ENCODE measurements around the gene WDR75.
A peak's percentile ranks its signal among the peaks of the same experiment; 100 is the strongest.

The WDR75 gene

DNA sequence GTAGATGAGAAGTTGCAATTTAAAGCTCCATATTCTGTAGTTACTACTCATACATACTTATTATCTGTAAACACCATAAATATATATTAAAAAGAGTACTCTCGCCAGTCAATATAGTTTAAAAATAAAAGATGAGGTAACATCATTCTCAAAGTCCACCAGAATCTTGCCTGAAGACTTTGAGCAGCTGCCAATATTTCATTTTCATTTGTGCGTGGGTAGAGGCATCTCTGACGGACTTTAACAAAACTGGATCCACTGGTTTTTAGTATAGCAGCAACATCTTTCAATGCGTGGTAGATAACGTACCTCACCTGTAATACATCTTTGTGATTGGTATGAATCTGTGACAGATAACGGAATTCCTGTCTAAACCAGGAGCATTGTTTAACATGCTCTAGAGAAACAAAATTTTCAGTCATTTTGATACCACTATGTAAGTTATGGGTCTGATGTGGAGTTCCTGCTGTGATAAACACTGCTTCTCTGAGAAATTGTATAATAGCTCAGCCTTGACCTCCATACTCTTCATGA is 45.0 kb downstream of the WDR75 start:
- no peak overlapping the region for H3K4me3 ChIP-seq (ENCODE audit: low read depth, low read length)
- DNase-seq (ENCODE audit: low read depth) = no peak

DNA sequence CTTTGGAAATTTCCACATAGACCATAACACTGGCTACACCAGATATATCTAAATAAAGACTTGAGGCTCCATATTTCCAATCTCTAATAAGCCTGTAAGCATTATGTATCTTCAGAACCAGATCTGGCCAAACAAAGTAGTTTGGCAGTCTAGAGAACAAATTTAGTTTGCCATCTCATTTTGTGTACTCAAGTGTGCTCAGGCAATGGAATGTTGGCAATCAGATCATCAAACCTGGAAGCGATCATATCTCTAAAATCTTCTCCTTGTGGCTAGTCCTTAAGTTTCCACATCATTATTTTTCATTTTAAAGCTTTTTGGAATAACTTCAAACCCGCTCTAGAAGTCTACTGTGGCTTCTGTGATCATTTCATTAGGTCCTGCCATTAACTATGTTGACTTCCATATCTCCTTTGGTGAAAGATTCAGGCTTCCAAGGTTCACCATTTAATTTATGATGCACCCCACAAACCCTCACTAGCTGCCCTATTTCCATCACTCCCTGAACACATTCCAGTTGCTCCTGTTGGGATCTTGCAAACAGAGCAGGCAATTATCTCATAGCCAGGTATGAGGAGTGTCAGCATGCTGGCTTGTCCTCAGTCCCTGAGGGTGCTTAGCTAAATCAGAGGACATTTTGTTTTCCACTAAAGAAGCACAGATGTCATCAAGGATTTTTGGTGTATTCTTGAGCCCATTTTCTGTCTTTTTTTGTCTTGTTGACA is 46.2 kb downstream of the WDR75 start:
- H3K4me3 ChIP-seq (ENCODE audit: low read depth, low read length) = no peak overlapping the region
- DNase-seq (ENCODE audit: low read depth) = no peak

- DNase-seq (ENCODE audit: low read depth) = no peak
Observed at GRCh38 chr2:189488008-189488310, 46.7 kb downstream of the WDR75 start.

DNA sequence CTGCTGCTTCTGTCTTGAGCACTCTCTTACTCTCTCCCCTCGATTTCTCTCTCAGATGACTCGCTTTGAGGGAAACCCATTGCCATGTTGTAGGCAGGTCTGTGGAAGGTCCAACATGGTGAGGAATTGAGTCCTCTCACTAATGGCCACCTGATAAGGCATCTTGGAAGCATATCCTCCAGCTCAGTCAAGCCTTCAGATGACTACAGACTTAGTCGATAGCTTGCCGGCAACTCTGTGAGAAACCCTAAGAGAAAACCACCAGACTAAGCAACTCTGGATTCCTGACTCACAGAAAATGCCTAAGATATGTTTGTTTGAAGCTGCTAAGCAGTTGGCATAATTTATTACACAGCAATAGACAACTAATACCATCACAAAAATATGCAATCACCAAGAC is 51.2 kb downstream of the WDR75 start:
- DNase-seq (ENCODE audit: low read depth) = no peak
- no peak overlapping the region for H3K4me3 ChIP-seq (ENCODE audit: low read depth, low read length)

More at GRCh38 chr2:189488008-189488310, 46.7 kb downstream of the WDR75 start:
- no peak overlapping the region for H3K4me3 ChIP-seq (ENCODE audit: low read depth, low read length)

GRCh38 chr2:189498205-189498604 is 56.9 kb downstream of the WDR75 start:
- no peak overlapping the region for H3K4me3 ChIP-seq (ENCODE audit: low read depth, low read length)
- DNase-seq (ENCODE audit: low read depth) = no peak

GRCh38 chr2:189499137-189499536 is 57.9 kb downstream of the WDR75 start:
- H3K4me3 ChIP-seq (ENCODE audit: low read depth, low read length) = no peak overlapping the region
- no peak for DNase-seq (ENCODE audit: low read depth)

DNA sequence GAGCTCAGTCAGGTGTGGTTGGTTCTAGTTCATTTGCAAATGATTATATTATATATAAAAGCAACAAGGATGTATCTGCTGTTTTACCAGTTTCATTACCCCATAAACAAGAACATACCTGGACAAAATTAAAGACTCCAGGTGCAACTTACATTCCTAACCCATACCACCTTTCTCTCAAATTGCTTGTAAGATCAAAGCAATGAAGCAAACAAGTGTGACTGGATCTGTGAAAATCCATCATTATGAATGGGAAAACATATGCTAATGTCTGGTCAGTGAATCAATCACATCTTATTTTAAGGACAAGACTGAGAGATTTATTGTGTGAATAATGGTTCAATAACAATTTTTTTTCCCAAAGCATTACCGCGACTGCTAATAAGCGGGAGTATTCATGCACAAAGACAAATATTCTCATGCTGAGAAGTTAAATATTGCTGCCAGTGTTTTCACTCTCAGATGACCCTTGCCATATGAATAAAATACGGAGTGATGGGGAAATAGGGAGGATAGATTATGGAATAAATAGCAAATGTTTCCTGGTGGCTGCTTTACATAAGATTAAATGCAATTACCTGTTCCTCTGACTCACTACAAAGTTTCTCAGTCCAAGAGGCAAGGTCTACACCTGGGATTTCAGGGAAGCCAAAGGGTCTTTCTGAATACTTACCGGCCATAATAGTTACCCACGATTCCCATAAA is 59.3 kb downstream of the WDR75 start:
- H3K4me3 ChIP-seq (ENCODE audit: low read depth, low read length) = no peak overlapping the region
- DNase-seq (ENCODE audit: low read depth) = no peak

GRCh38 chr2:189501487-189501886 is 60.2 kb downstream of the WDR75 start:
- no peak for DNase-seq (ENCODE audit: low read depth)

GRCh38 chr2:189502714-189503113 is 61.4 kb downstream of the WDR75 start:
- no peak overlapping the region for H3K4me3 ChIP-seq (ENCODE audit: low read depth, low read length)
- DNase-seq (ENCODE audit: low read depth) = no peak

More at GRCh38 chr2:189501487-189501886, 60.2 kb downstream of the WDR75 start:
- H3K4me3 ChIP-seq (ENCODE audit: low read depth, low read length) = no peak overlapping the region

DNA sequence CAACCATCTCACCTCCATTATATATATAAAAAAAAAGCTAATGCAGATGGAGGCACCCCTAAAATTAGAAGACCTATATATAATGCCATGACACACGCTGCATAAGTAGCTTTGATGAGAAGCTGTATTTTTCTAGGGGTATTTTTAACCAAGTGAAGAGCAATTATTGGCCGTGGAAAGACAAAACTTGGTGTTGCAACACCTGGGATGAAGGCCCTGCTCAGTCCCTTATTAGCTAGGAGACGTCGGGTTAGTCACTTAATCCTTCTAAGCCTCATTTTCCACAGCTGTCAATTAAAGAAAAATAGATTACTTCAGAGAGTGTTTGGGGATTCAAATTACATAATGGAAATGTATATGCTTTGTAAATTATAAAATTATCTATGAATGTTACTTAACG is 63.0 kb downstream of the WDR75 start:
- DNase-seq (ENCODE audit: low read depth) = no peak
- H3K4me3 ChIP-seq (ENCODE audit: low read depth, low read length) = no peak overlapping the region

DNA sequence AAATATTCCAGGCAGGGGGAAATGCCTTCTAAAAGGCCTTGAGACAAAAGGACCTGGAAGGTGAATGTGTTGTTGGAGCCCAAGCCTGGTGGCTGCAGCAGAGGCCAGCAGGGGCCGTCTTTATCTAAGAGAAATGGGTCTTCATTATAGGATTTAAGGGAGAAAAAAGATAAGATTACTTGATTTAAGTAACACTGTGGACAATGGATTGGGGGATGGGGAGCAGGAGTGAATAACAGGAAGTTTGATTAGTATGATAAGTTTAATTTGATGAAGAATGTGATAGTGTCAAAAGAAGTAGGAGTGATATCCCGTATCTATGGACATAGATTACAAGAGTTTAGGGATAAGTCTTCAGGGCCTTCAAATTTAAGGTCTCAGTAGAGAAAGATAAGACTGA is 64.2 kb downstream of the WDR75 start:
- H3K4me3 ChIP-seq (ENCODE audit: low read depth, low read length) = no peak overlapping the region
- DNase-seq (ENCODE audit: low read depth) = no peak

DNA sequence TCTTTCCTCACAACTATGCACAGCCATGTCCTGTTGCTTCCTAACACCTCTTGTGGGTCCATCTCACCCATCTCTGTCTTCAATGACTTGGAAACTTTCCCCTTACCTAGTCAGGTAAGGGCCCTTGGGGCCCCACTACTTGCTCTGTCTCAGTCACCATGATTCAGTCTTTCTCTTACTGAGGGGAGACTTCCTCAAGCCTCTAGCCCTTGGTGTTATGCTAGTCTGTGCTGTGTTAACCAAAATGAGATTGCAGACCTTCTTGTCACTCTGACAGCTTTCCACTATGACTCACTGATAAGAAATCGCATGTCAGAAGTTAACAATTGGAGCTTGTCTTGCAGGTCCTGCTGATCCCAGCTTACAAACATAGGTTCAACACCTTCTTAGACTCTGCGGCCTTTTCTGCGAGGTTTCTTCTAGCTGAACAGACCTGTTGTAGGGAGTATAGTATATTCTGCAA is 65.3 kb downstream of the WDR75 start:
- no peak for DNase-seq (ENCODE audit: low read depth)

GRCh38 chr2:189511210-189511959 is 70.1 kb downstream of the WDR75 start:
- no peak overlapping the region for H3K4me3 ChIP-seq (ENCODE audit: low read depth, low read length)
- no peak for DNase-seq (ENCODE audit: low read depth)

More for the DNA sequence above, 65.3 kb downstream of the WDR75 start:
- no peak overlapping the region for H3K4me3 ChIP-seq (ENCODE audit: low read depth, low read length)

GRCh38 chr2:189511960-189512319 is 70.7 kb downstream of the WDR75 start:
- H3K4me3 ChIP-seq (ENCODE audit: low read depth, low read length) = no peak overlapping the region
- no peak for DNase-seq (ENCODE audit: low read depth)

- no peak overlapping the region for H3K4me3 ChIP-seq (ENCODE audit: low read depth, low read length)
- no peak for DNase-seq (ENCODE audit: low read depth)
Observed at GRCh38 chr2:189512879-189513278, 71.6 kb downstream of the WDR75 start.

DNA sequence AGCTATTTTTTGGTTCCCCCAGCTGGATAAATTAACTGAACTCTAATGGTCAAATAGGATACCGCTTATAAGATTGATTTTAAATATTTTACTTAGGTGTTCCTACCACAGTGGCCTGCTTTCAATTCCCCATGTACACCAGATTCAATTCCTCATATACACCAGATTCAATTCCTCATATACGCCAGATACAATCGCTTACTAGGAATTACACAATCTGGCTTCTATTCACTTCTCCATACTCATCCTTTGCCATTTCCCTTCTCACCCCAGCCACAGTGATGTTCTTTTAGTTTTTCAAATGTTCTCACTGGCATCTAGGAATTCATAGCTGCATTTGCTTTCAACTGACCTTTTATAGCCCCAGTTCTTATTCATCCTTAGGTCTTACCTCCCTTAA is 72.8 kb downstream of the WDR75 start:
- no peak overlapping the region for H3K4me3 ChIP-seq (ENCODE audit: low read depth, low read length)
- no peak for DNase-seq (ENCODE audit: low read depth)

DNA sequence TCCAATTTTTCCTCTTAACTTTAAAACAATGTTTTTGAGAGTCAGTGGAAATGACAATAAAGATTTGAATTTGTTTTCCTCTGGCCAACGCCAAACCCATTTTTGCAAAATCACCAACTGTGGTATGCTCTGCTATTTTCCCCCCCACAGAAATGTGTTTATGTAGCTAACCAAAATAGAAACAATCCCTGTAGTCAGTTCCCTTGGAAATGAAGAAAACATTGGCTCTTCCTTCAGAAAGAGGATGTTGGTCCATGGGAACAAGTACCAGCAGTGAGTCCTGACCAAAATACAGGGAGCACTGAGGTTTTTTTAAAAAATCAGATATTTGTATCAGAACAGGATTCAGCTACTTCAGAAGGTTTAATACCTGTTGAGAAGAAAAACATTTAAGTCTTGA is 74.0 kb downstream of the WDR75 start:
- DNase-seq (ENCODE audit: low read depth) = no peak
- H3K4me3 ChIP-seq (ENCODE audit: low read depth, low read length) = no peak overlapping the region

DNA sequence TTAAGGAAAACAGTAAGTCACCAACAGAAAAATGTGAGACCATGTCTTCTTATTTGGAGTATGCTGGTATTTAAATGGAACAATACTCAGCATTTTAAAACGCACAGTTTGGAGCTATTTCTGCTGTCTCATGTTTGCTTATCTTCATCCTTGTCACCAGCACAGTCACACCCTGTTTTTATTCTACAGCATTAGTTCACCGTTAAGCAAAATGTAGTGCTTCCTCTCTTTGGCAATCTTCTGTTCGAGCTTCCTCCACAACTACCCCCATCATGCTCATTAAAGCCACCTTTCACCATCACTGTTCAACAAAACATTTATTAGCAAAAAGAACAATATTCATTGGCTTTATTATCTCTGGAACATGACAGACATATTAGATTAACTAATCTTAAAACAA is 75.3 kb downstream of the WDR75 start:
- H3K4me3 ChIP-seq (ENCODE audit: low read depth, low read length) = no peak overlapping the region
- no peak for DNase-seq (ENCODE audit: low read depth)

- no peak overlapping the region for H3K4me3 ChIP-seq (ENCODE audit: low read depth, low read length)
- peak; percentile 41 for DNase-seq (ENCODE audit: low read depth)
Observed at GRCh38 chr2:189517847-189518535, 76.7 kb downstream of the WDR75 start.

All from skeletal muscle cell (primary cell).